ENCODE measurements around the gene CYP2D6.

The CYP2D6 gene

GRCh38 chr22:42101199-42101598, 29.4 kb downstream of the CYP2D6 start:
- TF ChIP-seq GATA2 (IDR thresholded peaks at IDR 0.05; ENCODE audit: low read depth, low read length) (no peak), GATA3 (IDR thresholded peaks at IDR 0.05; ENCODE audit: low read depth, low read length) (no peak)

DNA sequence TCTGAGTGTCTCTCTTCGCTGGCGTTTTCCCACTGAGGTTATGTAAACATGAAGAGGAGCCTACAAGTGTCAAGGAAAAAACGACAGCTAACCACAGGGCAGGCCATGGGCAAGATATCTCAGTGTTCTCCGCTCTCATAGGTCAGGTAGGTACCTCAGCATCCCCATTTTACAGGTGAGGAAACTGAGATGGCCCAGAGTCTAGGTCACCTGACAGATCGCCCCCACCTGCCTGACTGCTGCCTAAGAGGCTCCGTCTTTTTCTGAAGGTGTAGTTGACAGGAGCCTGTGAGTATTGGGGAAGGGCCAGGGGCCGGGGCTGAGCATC, 39.2 kb downstream of the CYP2D6 start:
- TF ChIP-seq GATA3 (IDR thresholded peaks at IDR 0.05; ENCODE audit: low read depth, low read length) (no peak), GATA2 (IDR thresholded peaks at IDR 0.05; ENCODE audit: low read depth, low read length) (no peak)

GRCh38 chr22:42090596-42091454, 39.8 kb downstream of the CYP2D6 start, which contains the start of gene NDUFA6:
Gene NDUFA6, minus strand, starts transcription at chr22:42090772. Its CDS starts 28 bp downstream, at chr22:42090744.
- TF ChIP-seq GATA3 (IDR thresholded peaks at IDR 0.05; ENCODE audit: low read depth, low read length): no peak
- no peak for TF ChIP-seq GATA2 (IDR thresholded peaks at IDR 0.05; ENCODE audit: low read depth, low read length)

DNA sequence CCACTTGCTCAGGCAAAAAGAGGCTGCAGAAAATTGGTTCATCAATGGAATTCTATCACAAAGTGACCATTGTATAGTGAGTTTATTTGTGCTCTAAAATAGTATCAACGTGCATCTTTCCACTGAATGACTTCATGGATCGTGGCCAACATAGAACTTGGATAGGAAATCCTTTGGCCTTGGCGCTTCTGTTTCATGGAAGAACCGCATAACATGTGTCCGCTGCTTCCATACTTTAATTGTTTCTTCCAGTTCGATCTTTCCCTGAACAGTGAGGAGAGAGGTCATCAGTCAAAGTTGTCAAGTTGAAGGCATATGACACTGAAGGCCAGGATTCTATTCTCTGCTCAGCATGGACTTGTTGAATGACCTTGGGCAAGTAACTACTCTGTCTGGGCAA, 44.6 kb downstream of the CYP2D6 start:
- TF ChIP-seq GATA2 (IDR thresholded peaks at IDR 0.05; ENCODE audit: low read depth, low read length): no peak
- TF ChIP-seq GATA3 (IDR thresholded peaks at IDR 0.05; ENCODE audit: low read depth, low read length): no peak

- no peak for TF ChIP-seq GATA3 (IDR thresholded peaks at IDR 0.05; ENCODE audit: low read depth, low read length)
- TF ChIP-seq GATA2 (IDR thresholded peaks at IDR 0.05; ENCODE audit: low read depth, low read length): no peak
Observed at GRCh38 chr22:42084874-42085273, 45.7 kb downstream of the CYP2D6 start.

- no peak for TF ChIP-seq GATA3 (IDR thresholded peaks at IDR 0.05; ENCODE audit: low read depth, low read length)
- no peak for TF ChIP-seq GATA2 (IDR thresholded peaks at IDR 0.05; ENCODE audit: low read depth, low read length)
Observed at GRCh38 chr22:42083119-42083518, 47.5 kb downstream of the CYP2D6 start.

DNA sequence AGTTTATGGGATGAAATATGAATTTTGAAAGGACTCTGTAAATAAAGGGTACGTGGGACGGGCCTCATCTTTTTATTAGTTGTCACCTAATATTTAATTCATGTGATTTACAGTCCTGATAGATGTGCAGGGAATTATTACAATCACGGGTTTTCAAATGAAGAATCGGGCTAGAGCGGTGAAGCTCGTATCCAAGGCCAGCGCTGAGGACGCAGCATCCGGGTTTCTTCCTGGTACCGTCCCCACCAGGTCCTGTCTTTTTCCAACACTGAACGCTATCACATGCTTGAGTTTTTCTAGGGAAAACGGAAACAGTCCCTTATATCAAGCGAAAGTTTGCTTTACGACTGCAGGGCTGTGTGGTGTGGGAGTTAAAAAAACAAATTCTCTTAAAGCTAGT, 50.3 kb downstream of the CYP2D6 start:
- TF ChIP-seq GATA2 (IDR thresholded peaks at IDR 0.05; ENCODE audit: low read depth, low read length) (no peak), GATA3 (IDR thresholded peaks at IDR 0.05; ENCODE audit: low read depth, low read length) (no peak)

GRCh38 chr22:42079319-42080251, 51.0 kb downstream of the CYP2D6 start, which contains the start of gene SMDT1:
Gene SMDT1, plus strand, starts transcription at chr22:42079700. Its CDS starts 69 bp downstream, at chr22:42079769.
- TF ChIP-seq GATA3 (IDR thresholded peaks at IDR 0.05; ENCODE audit: low read depth, low read length): no peak
- no peak for TF ChIP-seq GATA2 (IDR thresholded peaks at IDR 0.05; ENCODE audit: low read depth, low read length)

GRCh38 chr22:42078469-42079318, 51.9 kb downstream of the CYP2D6 start:
- TF ChIP-seq GATA2 (IDR thresholded peaks at IDR 0.05; ENCODE audit: low read depth, low read length) (no peak), GATA3 (IDR thresholded peaks at IDR 0.05; ENCODE audit: low read depth, low read length) (no peak)

GRCh38 chr22:42077486-42078125, 53.0 kb downstream of the CYP2D6 start:
- no peak for TF ChIP-seq GATA2 (IDR thresholded peaks at IDR 0.05; ENCODE audit: low read depth, low read length)
- no peak for TF ChIP-seq GATA3 (IDR thresholded peaks at IDR 0.05; ENCODE audit: low read depth, low read length)

GRCh38 chr22:42076764-42077485, 53.7 kb downstream of the CYP2D6 start:
- no peak for TF ChIP-seq GATA2 (IDR thresholded peaks at IDR 0.05; ENCODE audit: low read depth, low read length)
- TF ChIP-seq GATA3 (IDR thresholded peaks at IDR 0.05; ENCODE audit: low read depth, low read length): no peak
